ENCODE measurements around the gene SYN1. TPM values are rescaled to one million over a fixed set of nuclear protein-coding genes. Genes with fewer than 3 reads are reported as not detected.
"Not testable (repeated sequence)": the region's sequence is repeated elsewhere in the genome, so short reads cannot be mapped to it uniquely, and the experiment has no call there.

SYN1 gene
- 11.6 TPM for polyA plus RNA-seq (ENCODE audit: insufficient read length)

GRCh38 chrX:47619486-47620302, at the start of gene SYN1:
Gene SYN1, minus strand, starts transcription at chrX:47619857. Its CDS starts 129 bp downstream, at chrX:47619728.
- DNase-seq (ENCODE audit: low read depth), result peak; percentile 40

- DNase-seq (ENCODE audit: low read depth), result not testable (repeated sequence)
Measured at GRCh38 chrX:47665797-47666196, 46.1 kb upstream of the SYN1 start.

DNA sequence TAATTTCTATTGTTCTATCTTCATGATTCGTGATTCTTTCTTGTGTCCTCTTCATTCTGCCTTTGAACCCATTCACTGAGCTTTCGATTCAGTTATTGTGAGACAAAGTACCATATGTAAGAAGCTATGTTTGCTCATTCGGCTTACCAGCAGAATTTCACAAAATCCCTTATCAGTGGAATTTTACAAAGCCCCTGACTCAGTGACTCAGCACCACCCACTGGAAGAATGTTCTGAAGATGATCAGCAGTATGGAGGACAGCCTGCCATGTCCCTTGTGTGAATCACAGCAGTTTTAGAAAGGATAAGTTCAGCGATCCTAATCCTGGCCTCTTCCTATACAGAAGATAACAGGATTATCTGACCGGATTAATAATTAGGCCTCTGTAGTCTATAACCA, 45.1 kb upstream of the SYN1 start:
- no peak for DNase-seq (ENCODE audit: low read depth)

- DNase-seq (ENCODE audit: low read depth), result no peak
Measured at GRCh38 chrX:47662144-47662657, 42.5 kb upstream of the SYN1 start.

DNA sequence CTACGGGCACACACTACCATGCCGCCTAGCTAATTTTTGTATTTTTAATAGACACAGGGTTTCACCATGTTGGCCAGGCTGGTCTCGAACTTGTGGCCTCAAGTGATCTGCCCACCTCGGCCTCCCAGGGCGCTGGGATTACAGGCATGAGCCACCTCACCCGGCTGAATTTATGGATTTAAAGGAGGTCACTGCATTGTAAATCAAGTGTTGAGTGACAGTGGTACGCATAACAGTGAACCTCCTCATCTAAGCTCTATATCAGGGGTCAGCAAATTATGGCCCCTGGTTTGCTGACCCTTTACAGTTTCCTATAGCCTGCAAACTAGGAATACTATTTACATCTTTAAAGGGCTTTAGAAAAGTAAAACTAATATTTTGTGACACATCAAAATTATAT, 41.9 kb upstream of the SYN1 start:
- no peak for DNase-seq (ENCODE audit: low read depth)

GRCh38 chrX:47659421-47659726, 39.7 kb upstream of the SYN1 start:
- no peak for DNase-seq (ENCODE audit: low read depth)

- peak; percentile 57 for DNase-seq (ENCODE audit: low read depth)
Measured at GRCh38 chrX:47658684-47659420, 39.2 kb upstream of the SYN1 start, which contains the start of gene UXT. Gene UXT, minus strand, starts transcription at chrX:47659180. Its CDS starts 253 bp downstream, at chrX:47658927.

DNA sequence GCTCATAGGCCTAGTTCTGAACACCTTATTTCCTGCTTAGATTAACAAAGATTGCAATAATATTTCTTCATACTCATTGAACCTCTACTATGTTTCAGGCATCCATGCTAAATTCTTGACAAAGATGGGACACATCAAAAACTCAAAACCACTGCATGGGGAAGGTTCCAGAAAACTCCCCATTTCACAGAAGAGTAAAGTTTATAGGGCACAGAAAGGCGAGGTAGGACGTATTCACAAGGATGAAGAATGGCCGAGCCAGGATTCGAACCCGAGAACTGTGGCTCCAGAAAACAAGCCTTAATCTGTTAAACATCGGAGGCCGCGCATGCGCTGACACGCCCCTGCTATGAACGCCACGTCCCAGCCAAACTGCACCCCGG, 38.6 kb upstream of the SYN1 start:
- DNase-seq (ENCODE audit: low read depth), result no peak

DNA sequence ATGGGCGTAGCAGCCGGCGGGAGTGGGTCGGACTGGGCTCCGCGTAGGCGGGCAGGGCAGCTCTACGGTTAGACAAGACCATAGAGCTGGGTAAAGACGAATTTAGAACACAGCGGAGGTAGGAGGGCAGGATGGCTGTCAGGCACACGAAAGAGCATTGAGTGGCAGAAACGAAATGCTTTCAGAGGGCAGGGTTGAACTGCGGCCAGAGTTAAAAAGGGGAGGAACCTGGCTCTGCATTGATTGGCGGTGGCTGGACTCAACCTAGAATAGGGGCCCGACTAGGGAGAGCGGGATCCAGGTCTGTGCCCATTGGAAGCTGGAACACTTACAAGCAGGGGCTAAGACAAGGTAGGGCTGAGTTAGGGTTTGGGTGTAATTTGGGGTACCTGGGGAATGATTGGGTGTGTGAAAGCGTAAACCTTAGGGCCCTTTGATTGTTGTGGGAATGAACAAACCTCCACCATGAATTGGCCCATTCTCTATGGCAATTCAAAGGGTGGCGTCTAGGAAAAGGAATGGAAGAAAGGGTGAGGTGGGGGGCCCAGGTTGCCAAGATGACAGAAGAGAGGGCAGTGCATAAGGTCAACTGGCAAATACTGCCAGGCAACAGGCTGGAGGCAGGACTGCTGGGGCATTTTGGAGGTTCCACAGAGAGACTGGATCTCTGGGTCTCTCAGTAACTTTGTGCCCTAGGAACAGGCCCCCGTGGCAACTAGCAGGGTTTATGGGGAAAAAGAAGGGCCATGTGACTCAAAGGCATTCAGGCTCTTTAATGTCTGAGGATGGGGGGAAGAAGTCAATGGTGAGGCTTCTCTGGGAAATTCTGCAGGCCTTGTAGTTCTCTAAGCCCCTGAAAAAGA, 31.6 kb upstream of the SYN1 start:
- no peak for DNase-seq (ENCODE audit: low read depth)

GRCh38 chrX:47650164-47651042, 30.7 kb upstream of the SYN1 start, which contains the start of gene ELK1:
Gene ELK1, minus strand, starts transcription at chrX:47650563. Its CDS starts 9,122 bp downstream, at chrX:47641441.
- peak; percentile 90 for DNase-seq (ENCODE audit: low read depth)

GRCh38 chrX:47649781-47650163, 30.1 kb upstream of the SYN1 start:
- no peak for DNase-seq (ENCODE audit: low read depth)

GRCh38 chrX:47649271-47649670, 29.6 kb upstream of the SYN1 start:
- no peak for DNase-seq (ENCODE audit: low read depth)

DNA sequence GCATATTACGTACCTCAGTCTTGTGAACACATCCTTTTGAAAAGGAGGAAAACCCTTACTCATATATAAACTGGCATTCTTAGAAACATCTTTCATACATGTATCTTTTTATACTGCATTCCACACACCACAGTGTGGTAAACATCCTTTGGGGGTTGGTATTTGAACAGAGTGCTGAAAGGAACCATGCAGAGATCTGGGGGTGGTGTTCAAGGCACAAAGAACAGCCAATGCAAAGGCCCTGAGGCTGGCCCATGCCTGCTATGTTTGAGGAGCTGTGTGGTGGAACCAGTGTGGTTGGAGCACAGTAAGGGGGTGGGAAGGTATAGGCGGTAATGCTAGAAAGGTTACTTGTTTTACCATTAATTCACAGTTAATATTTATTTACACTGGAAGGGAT, 28.7 kb upstream of the SYN1 start:
- DNase-seq (ENCODE audit: low read depth), result no peak

- DNase-seq (ENCODE audit: low read depth), result no peak
Measured at GRCh38 chrX:47646636-47647035, 27.0 kb upstream of the SYN1 start.

GRCh38 chrX:47645530-47645929, 25.9 kb upstream of the SYN1 start:
- DNase-seq (ENCODE audit: low read depth), result no peak

GRCh38 chrX:47644557-47645091, 25.0 kb upstream of the SYN1 start:
- DNase-seq (ENCODE audit: low read depth), result no peak

GRCh38 chrX:47643926-47644325, 24.3 kb upstream of the SYN1 start:
- DNase-seq (ENCODE audit: low read depth), result no peak

DNA sequence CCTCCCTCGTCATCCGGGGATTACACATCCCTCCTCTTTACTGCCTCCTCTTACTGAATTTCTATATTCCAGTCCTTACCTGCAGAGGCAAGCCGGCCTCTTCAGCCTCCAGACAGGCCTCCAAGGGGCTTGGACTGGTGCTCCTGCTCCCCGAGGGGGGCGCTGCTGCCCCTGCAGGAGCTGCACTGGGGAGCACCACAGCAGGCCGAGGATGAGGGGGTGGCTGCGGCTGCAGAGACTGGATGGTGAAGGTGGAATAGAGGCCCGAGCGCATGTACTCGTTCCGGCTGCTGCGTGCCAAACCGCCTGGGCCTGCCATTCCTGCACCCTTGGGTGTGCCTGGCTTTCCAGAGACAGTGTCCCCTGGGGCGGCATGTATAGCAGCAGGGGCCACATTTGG, 19.2 kb upstream of the SYN1 start:
- no peak for DNase-seq (ENCODE audit: low read depth)

DNA sequence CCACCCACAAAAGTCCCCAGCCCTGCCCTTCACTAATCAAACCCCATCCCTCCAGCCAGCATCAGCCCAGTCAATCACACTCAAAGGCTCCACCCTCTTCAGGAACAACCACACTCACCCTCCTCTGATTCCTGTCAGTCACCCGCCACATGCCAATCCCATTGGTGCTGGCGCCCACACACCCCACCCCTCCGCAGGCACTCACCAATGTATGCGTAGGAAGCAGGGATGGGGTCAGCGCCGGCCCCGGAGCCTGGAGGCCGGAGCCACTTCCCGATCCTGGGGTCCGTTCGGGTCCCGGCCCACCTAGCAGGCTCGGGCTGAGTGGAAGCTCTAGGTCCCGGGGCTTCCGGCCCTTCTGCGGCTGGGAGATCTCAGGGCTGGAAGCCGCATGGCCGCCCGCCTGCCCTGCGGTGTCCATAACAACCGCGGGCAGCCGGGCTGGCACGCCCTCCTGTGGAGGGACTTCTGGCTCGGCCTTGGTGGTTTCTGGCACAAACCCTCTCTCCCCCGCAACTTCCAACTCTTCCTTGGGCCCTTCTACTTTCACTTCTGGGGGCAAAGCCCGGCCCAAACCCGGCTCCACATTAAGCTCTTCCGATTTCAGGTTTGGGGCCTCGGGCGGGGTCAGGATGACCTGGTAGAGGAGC, 18.0 kb upstream of the SYN1 start:
- no peak for DNase-seq (ENCODE audit: low read depth)
